KG1 (cell line): Measurements from ENCODE around the gene RETSAT.

Experiments
- DNase-seq: peaks from one replicate; lab custom pipeline; 2025; lab: John Stamatoyannopoulos, UW

RETSAT gene

GRCh38 chr2:85307527-85307897 lies 46.8 kb downstream of the RETSAT start:
- DNase-seq: no peak

- no peak for DNase-seq
Measured at GRCh38 chr2:85303780-85304531, 50.4 kb downstream of the RETSAT start.

GRCh38 chr2:85302121-85302520 lies 52.2 kb downstream of the RETSAT start:
- DNase-seq: no peak
